DOHH2 (cell line): ENCODE data around the gene USP13.

ENCODE experiments used
- CTCF ChIP-seq: fragments of 200-600 bp; sonication (generic); IDR thresholded peaks from one replicate; pipeline ENCODE4 v1.5.1; 2014; ENCODE audit warnings: antibody characterized with exemption, mild to moderate bottlenecking, low read depth, low read length; ENCODE audit not compliant: poor library complexity, severe bottlenecking
- EZH2phosphoT487 ChIP-seq: fragments of 200-600 bp; sonication (generic); IDR thresholded peaks from 2 replicates; pipeline ENCODE4 v1.6.1; 2017; ENCODE audit warnings: borderline replicate concordance, mild to moderate bottlenecking, antibody characterized with exemption, low read length, moderate library complexity, mixed read lengths

GRCh38 chr3:179768080-179768479 lies 115.2 kb downstream of the USP13 start:
- TF ChIP-seq CTCF (peak; percentile 32), EZH2phosphoT487 (no peak)
